ENCODE measurements around the gene KCNG2. TPM values are rescaled to one million over a fixed set of nuclear protein-coding genes. Genes with fewer than 3 reads are reported as not detected.

KCNG2 gene
- total RNA-seq, 1 experiment from 2014 or later = not detected

GRCh38 chr18:79945118-79946042, 147.6 kb downstream of the KCNG2 start:
- Histone ChIP-seq H3K27ac (ENCODE audit: low read depth, low read length) (no peak overlapping the region), H2AFZ (ENCODE audit: low read depth, low read length, poor library complexity, severe bottlenecking) (no peak overlapping the region), H3K9me2 (ENCODE audit: insufficient read depth) (no peaks in the 10 kb centered on the region), H3K4me3 (replicated peaks in 1 of 2; ENCODE audit: low read depth in 1 of 2, low read length in 2 of 2) (no peak overlapping the region), H3K27me3 (ENCODE audit: insufficient read depth, low read length) (no peaks in the 10 kb centered on the region), H3K9me3 (ENCODE audit: control insufficient read depth in 1 of 2, insufficient read depth in 1 of 2, low read depth in 1 of 2, low read length in 2 of 2) (no peaks in the 10 kb centered on the region), H3K79me2 (ENCODE audit: insufficient read depth, low read length) (peaks cover 90% of the 10 kb centered on the region), H3K36me3 (ENCODE audit: control insufficient read depth in 1 of 2, insufficient read depth in 2 of 2, low read length in 2 of 2) (peaks cover 13 to 26% of the 10 kb centered on the region in 2 experiments; a peak in 3 of 4 replicates), H3K9ac (ENCODE audit: low read length) (no peak overlapping the region), H3K4me2 (ENCODE audit: low read length) (no peak overlapping the region), H3K4me1 (ENCODE audit: control insufficient read depth in 1 of 2, insufficient read depth in 2 of 2, low read length in 2 of 2) (peaks cover 1 to 6% of the 10 kb centered on the region in 2 experiments; a peak in 2 of 4 replicates), H4K20me1 (ENCODE audit: insufficient read depth) (peaks cover 2% of the 10 kb centered on the region; the same call in 1 of the 2 replicates)
- ATAC-seq (no peak), DNase-seq (ENCODE audit: low read depth, low spot score) (no peak)
- TF ChIP-seq FOSL1 (IDR thresholded peaks at IDR 0.05; ENCODE audit: low read depth) (no peak), POLR2A (IDR thresholded peaks at IDR 0.05; ENCODE audit: borderline replicate concordance, extremely low read depth, insufficient read depth, insufficient read length) (no peak), EGR1 (IDR thresholded peaks at IDR 0.05; ENCODE audit: low read depth) (no peak), CBX3 (IDR thresholded peaks at IDR 0.05; ENCODE audit: low read depth) (no peak), SRF (IDR thresholded peaks at IDR 0.05; ENCODE audit: low read depth) (no peak), SP1 (IDR thresholded peaks at IDR 0.05; ENCODE audit: low read depth) (no peak), TCF7L2 (IDR thresholded peaks at IDR 0.05; ENCODE audit: borderline replicate concordance, extremely low read depth, insufficient read depth, insufficient read length) (no peak), POLR2AphosphoS5 (IDR thresholded peaks at IDR 0.05; ENCODE audit: low read depth, low read length) (no peak), ATF3 (IDR thresholded peaks at IDR 0.05) (no peak), CEBPB (IDR thresholded peaks at IDR 0.05; ENCODE audit: low read depth) (no peak), JUND (IDR thresholded peaks at IDR 0.05) (no peak), EZH2phosphoT487 (IDR thresholded peaks at IDR 0.05; ENCODE audit: borderline replicate concordance) (no peak), ZBTB33 (IDR thresholded peaks at IDR 0.05; ENCODE audit: extremely low read depth, insufficient replicate concordance, low read length) (no peak), EZH2 (IDR thresholded peaks at IDR 0.05) (no peak), SIN3A (IDR thresholded peaks at IDR 0.05; ENCODE audit: low read depth) (no peak), MAX (IDR thresholded peaks at IDR 0.05) (no peak), YY1 (IDR thresholded peaks at IDR 0.05; ENCODE audit: extremely low read depth, insufficient replicate concordance, low read depth, low read length) (no peak)
- intact Hi-C loops (cut with micrococcal nuclease) = no loop called here
- RAD21 ChIA-PET (ENCODE audit: low non-redundant PET in 1 of 2, low total read pairs in 2 of 2, uncharacterized antibody in 2 of 2, unreplicated experiment in 2 of 2) = no interaction called here
- CTCF ChIA-PET = no interaction called here
- POLR2A ChIA-PET = no interaction called here
- BruUV-seq (replicated peaks) = no TSS peak

Data from HCT116 (cell line).